WTC11 (cell line): ENCODE data around the gene EPB41. TPM values are rescaled to one million over a fixed set of nuclear protein-coding genes. Genes with fewer than 3 reads are reported as not detected.
A peak's percentile ranks its signal among the peaks of the same experiment; 100 is the strongest.

Experiments
- ATAC-seq: fragments of 200-7000 bp; cut with Tn5 transposase; 2 replicates; pipeline ENCODE4 v1.10.0; 2021; ENCODE audit warnings: mild to moderate bottlenecking, moderate library complexity
- CTCF ChIA-PET: fragments of 300-600 bp; sonication (Branson Sonifier 250); formaldehyde crosslinking; loops from one replicate; lab custom pipeline; 2021; ENCODE audit warnings: antibody characterized with exemption; lab: Charles Lee
- POLR2A ChIA-PET: fragments of 350-600 bp; sonication (Branson Sonifier 250); formaldehyde crosslinking; loops from one replicate; lab custom pipeline; 2021; ENCODE audit warnings: antibody characterized with exemption; lab: Charles Lee
- DNase-seq: peaks from one replicate; pipeline ENCODE4 v3.0.0; 2021; ENCODE audit warnings: low spot score
- H3K27ac Mint-ChIP-seq: 2 replicates; pipeline ENCODE4 v1.8.0; 2021; ENCODE audit warnings: mixed read lengths
- H3K27me3 Mint-ChIP-seq: 2 replicates; pipeline ENCODE4 v1.8.0; 2021; ENCODE audit warnings: low read depth, mild to moderate bottlenecking, moderate library complexity, mixed read lengths
- H3K36me3 Mint-ChIP-seq: 2 replicates; pipeline ENCODE4 v1.8.0; 2021; ENCODE audit warnings: mixed read lengths
- H3K4me1 Mint-ChIP-seq: 2 replicates; pipeline ENCODE4 v1.8.0; 2022; ENCODE audit warnings: mixed read lengths
- H3K4me3 Mint-ChIP-seq: 2 replicates; pipeline ENCODE4 v1.8.0; 2021; ENCODE audit warnings: mild to moderate bottlenecking, moderate library complexity, mixed read lengths
- H3K9me3 Mint-ChIP-seq: 2 replicates; pipeline ENCODE4 v1.8.0; 2021; ENCODE audit warnings: mixed read lengths
- ATF1 ChIP-seq: sonication (generic); formaldehyde crosslinking; IDR thresholded peaks from 2 replicates; pipeline ENCODE4 v1.8.1; 2023; ENCODE audit warnings: mild to moderate bottlenecking, moderate library complexity, missing genetic modification reagents
- CREM ChIP-seq: sonication (generic); formaldehyde crosslinking; IDR thresholded peaks from 2 replicates; pipeline ENCODE4 v1.8.1; 2022; ENCODE audit warnings: mild to moderate bottlenecking, missing genetic modification reagents, moderate library complexity
- ERG ChIP-seq: fragments of 250-450 bp; sonication (Bioruptor Pico); IDR thresholded peaks from 2 replicates; pipeline ENCODE4 v1.8.0; 2021; ENCODE audit warnings: mild to moderate bottlenecking
- ESRRA ChIP-seq: sonication (generic); formaldehyde crosslinking; IDR thresholded peaks from 2 replicates; pipeline ENCODE4 v1.8.1; 2022; ENCODE audit warnings: mild to moderate bottlenecking, missing genetic modification reagents, borderline replicate concordance
- ETV6 ChIP-seq: sonication (generic); formaldehyde crosslinking; IDR thresholded peaks from 2 replicates; pipeline ENCODE4 v1.8.1; 2022; ENCODE audit warnings: mild to moderate bottlenecking, missing genetic modification reagents
- FOXK1 ChIP-seq: sonication (generic); formaldehyde crosslinking; IDR thresholded peaks from 2 replicates; pipeline ENCODE4 v1.8.0; 2022; ENCODE audit warnings: mild to moderate bottlenecking, moderate library complexity, missing genetic modification reagents
- IRF2 ChIP-seq: sonication (generic); formaldehyde crosslinking; IDR thresholded peaks from 2 replicates; pipeline ENCODE4 v1.8.0; 2022; ENCODE audit warnings: low read depth, missing genetic modification reagents, borderline replicate concordance
- JAZF1 ChIP-seq: fragments of 250-450 bp; sonication (Bioruptor Pico); IDR thresholded peaks from 2 replicates; pipeline ENCODE4 v1.9.0; 2021; ENCODE audit warnings: moderate library complexity, mild to moderate bottlenecking, inconsistent platforms
- KAT7 ChIP-seq: sonication (generic); formaldehyde crosslinking; IDR thresholded peaks from 2 replicates; pipeline ENCODE4 v1.8.1; 2023; ENCODE audit warnings: missing genetic modification reagents, mild to moderate bottlenecking, borderline replicate concordance
- MXD4 ChIP-seq: fragments of 250-450 bp; sonication (Bioruptor Pico); IDR thresholded peaks from 2 replicates; pipeline ENCODE4 v1.8.0; 2021; ENCODE audit warnings: mild to moderate bottlenecking, moderate library complexity, borderline replicate concordance
- PRRX2 ChIP-seq: fragments of 250-450 bp; sonication (Bioruptor Pico); IDR thresholded peaks from 2 replicates; pipeline ENCODE4 v1.8.0; 2021; ENCODE audit warnings: mild to moderate bottlenecking
- RELA ChIP-seq: sonication (generic); formaldehyde crosslinking; IDR thresholded peaks from 2 replicates; pipeline ENCODE4 v1.8.1; 2022; ENCODE audit warnings: missing genetic modification reagents, mild to moderate bottlenecking, borderline replicate concordance
- RORB ChIP-seq: fragments of 250-450 bp; sonication (Bioruptor Pico); IDR thresholded peaks from 2 replicates; pipeline ENCODE4 v1.9.0; 2021; ENCODE audit warnings: mild to moderate bottlenecking
- SOX15 ChIP-seq: fragments of 250-450 bp; sonication (Bioruptor Pico); IDR thresholded peaks from 2 replicates; pipeline ENCODE4 v1.9.0; 2021; ENCODE audit warnings: mild to moderate bottlenecking
- SP1 ChIP-seq: sonication (generic); formaldehyde crosslinking; conservative IDR thresholded peaks from 2 replicates; pipeline ENCODE4 v1.8.1; 2022; ENCODE audit warnings: missing genetic modification reagents
- ZNF317 ChIP-seq: sonication (generic); formaldehyde crosslinking; IDR thresholded peaks from 2 replicates; pipeline ENCODE4 v1.8.1; 2023; ENCODE audit warnings: low read depth, mild to moderate bottlenecking, moderate library complexity, missing genetic modification reagents, borderline replicate concordance
- ZNF671 ChIP-seq: fragments of 250-450 bp; sonication (Bioruptor Pico); IDR thresholded peaks from 2 replicates; pipeline ENCODE4 v1.8.0; 2021; ENCODE audit warnings: mild to moderate bottlenecking
- total RNA-seq: library from RNA; stranded (reverse); gene quantifications from 3 replicates; pipeline ENCODE4 v1.2.3, GENCODE V29; 2021
- TF ChIP-seq, protein P1 (sequence below): sonication (generic); formaldehyde crosslinking; IDR thresholded peaks from 2 replicates; pipeline ENCODE4 v1.8.1; 2022; ENCODE audit warnings: missing genetic modification reagents, borderline replicate concordance
- TF ChIP-seq, protein P2 (sequence below): sonication (generic); formaldehyde crosslinking; IDR thresholded peaks from 2 replicates; pipeline ENCODE4 v1.8.1; 2023; ENCODE audit warnings: mild to moderate bottlenecking, missing genetic modification reagents, borderline replicate concordance

Gene EPB41
- total RNA-seq, 1 experiment from 2014 or later: 85.0 TPM

DNA sequence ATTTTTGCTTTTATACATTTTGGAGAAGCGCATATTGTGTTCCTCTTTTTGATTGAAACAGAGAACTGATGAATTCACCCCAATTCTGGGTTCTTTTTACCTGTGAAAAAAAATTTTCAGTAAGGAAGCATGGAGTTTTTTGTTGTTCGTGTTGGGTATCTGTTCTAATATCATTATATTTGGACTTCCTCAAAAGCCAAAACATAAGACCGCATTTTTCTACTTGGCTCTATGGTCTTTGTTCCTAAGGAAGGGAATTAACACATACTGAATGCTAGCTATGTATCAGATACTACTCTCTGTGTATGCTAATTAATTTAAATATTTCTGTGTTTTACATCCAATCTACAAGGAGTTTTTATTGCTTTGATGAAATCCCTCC is 12.9 kb downstream of the EPB41 start:
- ChIA-PET POLR2A (interaction anchor here (0.6 to 2.6 kb wide), 2 partner anchors 13 to 369 kb away, joined by 4 to 7 read pairs; partner anchors contain the start of gene EPB41), CTCF (interaction anchor here (1.0 to 1.7 kb wide), 2 partner anchors 33 to 50 kb away, joined by 3 to 5 read pairs; no protein-coding TSS in a partner anchor)
- H3K9me3 Mint-ChIP-seq: no peaks in the 10 kb centered on the region
- DNase-seq (no peak), ATAC-seq (no peak)
- no peak for TF ChIP-seq ZNF317 (CRISPR knock-in tag)
- TF ChIP-seq, protein P1, sequence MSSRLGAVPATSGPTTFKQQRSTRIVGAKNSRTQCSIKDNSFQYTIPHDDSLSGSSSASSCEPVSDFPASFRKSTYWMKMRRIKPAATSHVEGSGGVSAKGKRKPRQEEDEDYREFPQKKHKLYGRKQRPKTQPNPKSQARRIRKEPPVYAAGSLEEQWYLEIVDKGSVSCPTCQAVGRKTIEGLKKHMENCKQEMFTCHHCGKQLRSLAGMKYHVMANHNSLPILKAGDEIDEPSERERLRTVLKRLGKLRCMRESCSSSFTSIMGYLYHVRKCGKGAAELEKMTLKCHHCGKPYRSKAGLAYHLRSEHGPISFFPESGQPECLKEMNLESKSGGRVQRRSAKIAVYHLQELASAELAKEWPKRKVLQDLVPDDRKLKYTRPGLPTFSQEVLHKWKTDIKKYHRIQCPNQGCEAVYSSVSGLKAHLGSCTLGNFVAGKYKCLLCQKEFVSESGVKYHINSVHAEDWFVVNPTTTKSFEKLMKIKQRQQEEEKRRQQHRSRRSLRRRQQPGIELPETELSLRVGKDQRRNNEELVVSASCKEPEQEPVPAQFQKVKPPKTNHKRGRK: no peak
- TF ChIP-seq SOX15: no peak
- TF ChIP-seq ATF1 (CRISPR knock-in tag): no peak
- TF ChIP-seq RORB (CRISPR knock-in tag): no peak
- H3K4me3 Mint-ChIP-seq: no peak overlapping the region
- no peaks in the 10 kb centered on the region for H3K27me3 Mint-ChIP-seq
- no peak overlapping the region for H3K27ac Mint-ChIP-seq
- H3K36me3 Mint-ChIP-seq: no peaks in the 10 kb centered on the region
- peaks cover 27% of the 10 kb centered on the region for H3K4me1 Mint-ChIP-seq

DNA sequence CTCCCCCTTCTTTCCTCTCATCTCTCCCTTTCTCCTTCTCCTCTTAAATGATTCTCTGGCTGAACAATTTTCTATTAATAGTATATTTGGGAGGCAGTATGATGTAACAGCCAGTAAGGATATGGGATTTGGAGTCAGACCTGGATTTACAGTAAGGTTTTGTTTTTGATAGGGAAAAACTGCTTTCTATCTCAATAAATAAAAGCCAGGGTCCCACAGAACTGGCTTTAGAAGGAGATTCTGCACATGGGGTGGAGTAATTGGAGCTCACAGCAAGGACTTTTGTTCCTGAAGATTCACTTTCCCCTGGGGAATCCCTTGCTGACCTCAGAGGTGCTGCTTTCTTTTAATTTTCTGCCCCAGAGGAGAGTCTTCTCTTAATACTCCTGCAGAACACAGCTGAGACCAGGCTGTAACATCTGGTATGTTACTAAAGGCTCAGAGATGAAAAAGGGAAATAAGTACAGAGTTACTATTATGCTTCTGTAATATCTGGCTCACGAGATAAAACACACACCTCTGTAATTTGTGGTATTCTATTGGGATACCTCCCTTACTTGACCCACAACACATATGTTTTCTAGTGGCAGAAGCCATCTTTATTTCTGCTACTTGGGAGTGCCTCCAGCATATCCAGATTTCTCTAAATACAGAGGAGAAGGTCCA is 13.4 kb downstream of the EPB41 start:
- TF ChIP-seq ZNF671: no peak
- no peak for TF ChIP-seq ZNF317 (CRISPR knock-in tag)
- no peak for TF ChIP-seq MXD4
- TF ChIP-seq JAZF1 (CRISPR knock-in tag): no peak
- TF ChIP-seq, protein P2, sequence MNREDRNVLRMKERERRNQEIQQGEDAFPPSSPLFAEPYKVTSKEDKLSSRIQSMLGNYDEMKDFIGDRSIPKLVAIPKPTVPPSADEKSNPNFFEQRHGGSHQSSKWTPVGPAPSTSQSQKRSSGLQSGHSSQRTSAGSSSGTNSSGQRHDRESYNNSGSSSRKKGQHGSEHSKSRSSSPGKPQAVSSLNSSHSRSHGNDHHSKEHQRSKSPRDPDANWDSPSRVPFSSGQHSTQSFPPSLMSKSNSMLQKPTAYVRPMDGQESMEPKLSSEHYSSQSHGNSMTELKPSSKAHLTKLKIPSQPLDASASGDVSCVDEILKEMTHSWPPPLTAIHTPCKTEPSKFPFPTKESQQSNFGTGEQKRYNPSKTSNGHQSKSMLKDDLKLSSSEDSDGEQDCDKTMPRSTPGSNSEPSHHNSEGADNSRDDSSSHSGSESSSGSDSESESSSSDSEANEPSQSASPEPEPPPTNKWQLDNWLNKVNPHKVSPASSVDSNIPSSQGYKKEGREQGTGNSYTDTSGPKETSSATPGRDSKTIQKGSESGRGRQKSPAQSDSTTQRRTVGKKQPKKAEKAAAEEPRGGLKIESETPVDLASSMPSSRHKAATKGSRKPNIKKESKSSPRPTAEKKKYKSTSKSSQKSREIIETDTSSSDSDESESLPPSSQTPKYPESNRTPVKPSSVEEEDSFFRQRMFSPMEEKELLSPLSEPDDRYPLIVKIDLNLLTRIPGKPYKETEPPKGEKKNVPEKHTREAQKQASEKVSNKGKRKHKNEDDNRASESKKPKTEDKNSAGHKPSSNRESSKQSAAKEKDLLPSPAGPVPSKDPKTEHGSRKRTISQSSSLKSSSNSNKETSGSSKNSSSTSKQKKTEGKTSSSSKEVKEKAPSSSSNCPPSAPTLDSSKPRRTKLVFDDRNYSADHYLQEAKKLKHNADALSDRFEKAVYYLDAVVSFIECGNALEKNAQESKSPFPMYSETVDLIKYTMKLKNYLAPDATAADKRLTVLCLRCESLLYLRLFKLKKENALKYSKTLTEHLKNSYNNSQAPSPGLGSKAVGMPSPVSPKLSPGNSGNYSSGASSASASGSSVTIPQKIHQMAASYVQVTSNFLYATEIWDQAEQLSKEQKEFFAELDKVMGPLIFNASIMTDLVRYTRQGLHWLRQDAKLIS (CRISPR knock-in tag): no peak
- no peak for TF ChIP-seq SP1 (CRISPR knock-in tag)
- no peak for TF ChIP-seq FOXK1 (CRISPR knock-in tag)
- TF ChIP-seq ETV6: no peak
- no peak for TF ChIP-seq ERG (CRISPR knock-in tag)
- no peak for TF ChIP-seq PRRX2
- no peak for TF ChIP-seq ESRRA
- no peak for TF ChIP-seq IRF2 (CRISPR knock-in tag)
- no peak for TF ChIP-seq CREM (CRISPR knock-in tag)
- TF ChIP-seq RELA (CRISPR knock-in tag): no peak
- no peak for TF ChIP-seq KAT7 (CRISPR knock-in tag)
- Mint-ChIP-seq H3K36me3 (no peaks in the 10 kb centered on the region), H3K27me3 (no peaks in the 10 kb centered on the region), H3K4me1 (peaks cover 27% of the 10 kb centered on the region), H3K9me3 (no peaks in the 10 kb centered on the region), H3K4me3 (no peak overlapping the region), H3K27ac (peak overlapping the region; percentile 78)
- ATAC-seq: peak; percentile 48
- ChIA-PET POLR2A (interaction anchor here (0.6 to 2.6 kb wide), 2 partner anchors 13 to 370 kb away, joined by 4 to 7 read pairs; partner anchors contain the start of gene EPB41), CTCF (interaction anchor here (1.0 to 1.7 kb wide), 2 partner anchors 33 to 50 kb away, joined by 3 to 5 read pairs; no protein-coding TSS in a partner anchor)
- no peak for DNase-seq
